AG10803 (cell line): ENCODE measurements around the gene TMEM121.
"Not testable (repeated sequence)": the region's sequence is repeated elsewhere in the genome, so short reads cannot be mapped to it uniquely, and the experiment has no call there.

Experiments
- DNase-seq: peaks from one replicate; pipeline ENCODE4 v3.0.0; 2010; ENCODE audit warnings: low read depth
- H3K4me3 ChIP-seq: 2 replicates; pipeline ENCODE4 v1.5.1; 2011; ENCODE audit warnings: mild to moderate bottlenecking, low read length, control low read depth
- TF ChIP-seq, protein P1 (sequence below): conservative IDR thresholded peaks from 2 replicates; pipeline ENCODE4 v1.5.1; 2011; ENCODE audit warnings: mild to moderate bottlenecking, low read length, control low read depth, inconsistent platforms

Gene TMEM121

DNA sequence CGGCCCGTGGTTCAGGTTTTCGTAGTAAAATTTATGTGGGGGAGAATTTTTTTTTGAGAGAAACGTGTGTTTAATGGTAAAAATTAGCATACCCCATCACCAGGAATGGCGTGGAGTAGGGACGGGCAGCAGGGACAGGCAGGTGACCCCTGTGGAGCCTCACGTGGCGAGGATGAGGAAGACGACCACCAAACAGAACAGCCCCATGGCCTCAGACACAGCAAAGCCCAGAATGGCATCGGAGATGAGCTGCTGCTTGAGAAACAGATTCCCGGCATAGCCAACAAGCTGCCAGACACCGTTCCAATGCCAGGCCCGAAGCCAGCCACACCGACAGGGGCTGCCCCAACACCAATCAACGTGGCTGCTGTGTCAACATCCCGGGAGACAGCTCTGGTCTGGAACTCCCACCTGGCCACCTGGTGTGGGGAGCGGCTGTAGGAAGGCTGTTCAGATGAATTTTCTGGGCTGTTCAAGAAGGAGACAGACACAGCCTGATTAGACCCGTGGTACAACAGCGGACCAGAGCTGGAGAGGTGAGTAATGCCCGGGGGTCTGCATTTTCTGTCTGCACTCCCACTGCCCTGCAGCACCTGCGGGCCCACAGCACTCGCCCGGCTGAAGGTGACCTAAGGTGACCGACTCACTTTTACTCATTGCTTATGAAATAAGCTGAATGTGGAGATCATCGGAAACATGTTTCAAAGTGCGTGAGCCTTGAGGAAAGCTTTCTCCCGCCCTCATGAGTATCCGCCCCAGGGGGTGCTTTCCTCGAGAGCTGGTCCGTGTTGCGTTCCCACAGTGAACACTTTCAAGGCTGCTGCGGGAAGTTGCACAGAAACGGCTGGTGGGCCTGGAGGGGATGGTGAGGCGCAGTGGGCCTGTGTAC is 10.6 kb downstream of the TMEM121 start:
- TF ChIP-seq, protein P1, sequence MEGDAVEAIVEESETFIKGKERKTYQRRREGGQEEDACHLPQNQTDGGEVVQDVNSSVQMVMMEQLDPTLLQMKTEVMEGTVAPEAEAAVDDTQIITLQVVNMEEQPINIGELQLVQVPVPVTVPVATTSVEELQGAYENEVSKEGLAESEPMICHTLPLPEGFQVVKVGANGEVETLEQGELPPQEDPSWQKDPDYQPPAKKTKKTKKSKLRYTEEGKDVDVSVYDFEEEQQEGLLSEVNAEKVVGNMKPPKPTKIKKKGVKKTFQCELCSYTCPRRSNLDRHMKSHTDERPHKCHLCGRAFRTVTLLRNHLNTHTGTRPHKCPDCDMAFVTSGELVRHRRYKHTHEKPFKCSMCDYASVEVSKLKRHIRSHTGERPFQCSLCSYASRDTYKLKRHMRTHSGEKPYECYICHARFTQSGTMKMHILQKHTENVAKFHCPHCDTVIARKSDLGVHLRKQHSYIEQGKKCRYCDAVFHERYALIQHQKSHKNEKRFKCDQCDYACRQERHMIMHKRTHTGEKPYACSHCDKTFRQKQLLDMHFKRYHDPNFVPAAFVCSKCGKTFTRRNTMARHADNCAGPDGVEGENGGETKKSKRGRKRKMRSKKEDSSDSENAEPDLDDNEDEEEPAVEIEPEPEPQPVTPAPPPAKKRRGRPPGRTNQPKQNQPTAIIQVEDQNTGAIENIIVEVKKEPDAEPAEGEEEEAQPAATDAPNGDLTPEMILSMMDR: no peak
- no peak overlapping the region for H3K4me3 ChIP-seq
- DNase-seq: no peak

DNA sequence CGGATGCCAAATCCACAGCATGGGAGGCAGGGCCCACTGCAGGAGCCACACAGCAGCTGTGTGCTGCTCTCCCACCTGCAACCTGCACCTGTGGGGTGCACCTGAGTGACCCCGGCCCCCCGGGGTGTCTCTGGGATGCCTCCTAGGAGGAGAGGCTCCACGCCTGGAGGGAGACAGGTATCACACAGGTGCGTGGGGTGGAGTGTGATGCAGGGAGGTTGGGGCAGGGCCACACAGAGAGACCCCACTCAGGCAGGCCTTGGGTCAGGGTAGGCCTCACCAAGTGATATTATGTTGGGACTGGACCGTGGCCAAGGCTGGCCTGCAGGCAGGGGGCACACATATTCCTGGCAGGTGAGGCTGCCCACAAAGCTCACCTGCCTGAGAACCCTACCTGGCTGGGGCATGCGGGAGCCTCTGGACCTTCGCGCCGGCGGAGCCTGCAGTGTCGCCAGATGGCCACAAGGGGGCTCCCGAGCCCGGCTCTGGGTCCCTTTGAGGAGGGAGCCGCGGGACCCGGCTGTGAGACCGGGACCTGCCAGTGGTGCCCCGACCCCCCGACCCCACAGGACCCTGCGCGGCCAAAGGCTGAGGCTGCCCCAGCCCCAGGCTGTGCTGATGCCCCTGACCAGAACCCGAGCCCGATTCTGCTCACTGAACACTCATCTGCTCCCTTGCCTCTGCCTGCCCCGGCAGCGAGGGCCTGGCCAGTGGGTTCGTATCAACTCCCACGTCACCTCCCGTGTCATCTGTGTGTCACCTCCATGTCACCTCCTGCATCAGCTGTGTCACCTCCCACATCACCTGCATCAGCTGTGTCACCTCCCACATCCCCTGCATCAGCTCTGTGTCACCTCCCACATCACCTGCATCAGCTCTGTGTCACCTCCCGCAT is 11.4 kb downstream of the TMEM121 start:
- no peak overlapping the region for H3K4me3 ChIP-seq
- TF ChIP-seq, protein P1: peak; percentile 76
- DNase-seq: no peak

DNA sequence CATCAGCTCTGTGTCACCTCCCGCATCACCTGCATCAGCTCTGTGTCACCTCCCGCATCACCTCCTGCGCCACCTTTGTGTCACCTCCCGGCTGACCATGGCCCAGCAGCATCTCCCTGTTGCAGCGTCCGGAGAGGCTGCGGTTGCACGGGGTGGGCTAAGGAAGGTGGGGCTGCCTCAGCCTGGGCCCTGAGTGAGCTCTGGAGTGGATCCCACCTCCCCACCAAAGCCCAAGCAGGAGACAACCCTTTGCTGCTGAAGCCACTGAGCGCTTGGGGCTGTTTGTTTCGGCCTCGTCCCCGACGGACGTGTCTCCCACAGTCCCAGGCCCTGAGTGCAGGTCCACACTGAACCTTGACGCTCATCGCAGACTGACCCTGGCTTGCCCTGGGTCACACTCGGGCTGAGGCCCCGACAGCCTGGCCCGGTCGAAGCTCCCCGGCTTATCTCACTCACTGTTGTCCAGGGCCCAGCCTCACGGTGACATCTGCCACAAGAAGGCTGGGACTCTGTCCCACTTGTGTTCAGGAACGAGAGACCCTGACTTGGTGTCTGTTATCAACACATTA is 12.2 kb downstream of the TMEM121 start:
- no peak for DNase-seq
- no peak overlapping the region for H3K4me3 ChIP-seq
- TF ChIP-seq, protein P1: no peak

DNA sequence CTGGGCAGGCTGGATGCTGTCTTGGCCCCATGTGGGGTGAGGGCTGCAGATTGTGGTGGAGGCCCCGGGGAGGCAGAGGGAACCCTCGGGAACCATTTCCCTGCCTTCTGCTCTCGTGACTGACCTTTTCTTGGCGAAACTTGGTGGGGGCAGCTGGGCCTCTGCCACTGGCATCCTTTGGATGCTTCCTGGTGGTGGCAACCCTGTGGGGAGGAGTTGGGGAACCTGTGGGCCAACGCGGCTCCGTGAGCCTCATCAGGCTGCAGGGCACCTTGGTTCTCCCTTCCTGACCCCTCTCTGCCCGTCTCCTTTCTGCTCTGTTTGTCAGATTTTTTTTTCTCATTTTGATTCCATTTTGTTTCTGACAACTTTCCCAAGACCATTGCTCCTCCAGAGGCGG is 14.4 kb downstream of the TMEM121 start:
- TF ChIP-seq, protein P1: no peak
- no peak for DNase-seq
- no peak overlapping the region for H3K4me3 ChIP-seq

DNA sequence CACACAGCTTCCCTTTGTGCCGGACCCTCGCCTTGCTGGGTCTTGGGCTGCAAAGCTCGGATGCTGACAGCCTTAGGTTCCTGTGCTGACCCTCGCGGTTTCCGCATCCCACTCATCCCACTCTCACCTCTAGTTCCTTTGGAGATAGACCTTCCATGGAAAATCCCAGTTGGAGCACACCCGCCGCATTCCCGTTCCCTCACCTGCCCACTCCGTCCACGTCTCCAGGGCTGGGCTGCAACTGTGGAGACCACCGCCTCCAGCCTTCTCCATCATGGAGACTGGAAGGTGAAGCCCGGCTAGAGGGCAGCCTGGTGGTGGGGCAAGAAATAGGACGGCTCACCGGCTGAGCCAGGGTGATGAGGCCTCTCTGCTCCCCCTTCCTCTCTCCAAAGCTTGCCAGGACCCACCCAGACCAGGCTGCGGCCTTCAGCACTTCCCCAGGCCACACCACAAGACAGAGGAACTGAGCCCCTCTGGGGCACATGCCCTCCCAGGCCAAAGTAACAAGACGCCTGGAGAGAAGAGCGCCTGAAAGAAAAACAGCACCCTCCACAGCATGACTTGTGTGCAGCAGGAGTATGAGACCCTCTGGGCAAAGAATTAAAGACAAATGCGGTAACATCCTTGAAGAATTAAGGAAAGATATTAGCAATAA is 15.0 kb downstream of the TMEM121 start:
- TF ChIP-seq, protein P1: no peak
- H3K4me3 ChIP-seq: no peak overlapping the region
- DNase-seq: no peak

DNA sequence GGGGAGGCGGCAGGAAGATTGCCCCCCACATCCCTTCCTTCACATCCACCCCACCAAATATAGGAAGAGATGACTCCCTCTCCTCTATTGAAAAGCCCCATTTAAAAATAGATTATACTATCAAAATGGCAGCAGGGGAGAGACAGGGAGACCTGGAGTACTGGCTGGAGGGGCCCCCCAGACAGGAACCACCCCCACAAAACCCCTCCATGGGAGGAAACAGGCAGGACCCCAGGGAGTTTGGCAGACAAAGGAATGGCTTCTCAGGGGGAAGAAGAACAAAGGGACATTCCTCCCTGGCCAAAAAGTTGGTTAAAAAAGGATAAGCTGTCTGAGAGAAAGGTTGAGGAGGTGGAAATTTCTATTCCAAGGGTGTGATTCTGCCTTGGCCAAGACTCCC is 19.3 kb downstream of the TMEM121 start:
- not testable (repeated sequence) for DNase-seq, H3K4me3 ChIP-seq

DNA sequence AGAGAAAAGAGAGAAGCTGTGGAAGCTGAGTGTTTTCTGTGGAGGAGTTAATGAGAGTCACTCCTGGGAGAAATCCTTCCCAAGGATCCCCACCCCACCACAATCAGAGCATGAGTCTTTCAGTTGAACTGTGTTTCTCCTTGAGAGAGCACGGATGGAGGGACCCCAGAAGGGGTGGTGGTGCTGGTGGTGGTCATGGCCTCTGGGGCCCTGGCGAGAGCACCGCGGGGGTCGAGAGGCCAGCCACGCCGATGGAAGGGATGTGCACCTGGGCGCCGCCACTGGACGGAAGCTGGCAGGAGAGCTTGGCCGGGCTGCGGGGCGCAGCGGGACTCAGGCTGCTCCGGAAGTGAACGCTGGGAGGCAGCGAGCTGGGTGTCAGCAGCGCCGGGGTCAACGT is 20.0 kb downstream of the TMEM121 start:
- not testable (repeated sequence) for DNase-seq, H3K4me3 ChIP-seq

DNA sequence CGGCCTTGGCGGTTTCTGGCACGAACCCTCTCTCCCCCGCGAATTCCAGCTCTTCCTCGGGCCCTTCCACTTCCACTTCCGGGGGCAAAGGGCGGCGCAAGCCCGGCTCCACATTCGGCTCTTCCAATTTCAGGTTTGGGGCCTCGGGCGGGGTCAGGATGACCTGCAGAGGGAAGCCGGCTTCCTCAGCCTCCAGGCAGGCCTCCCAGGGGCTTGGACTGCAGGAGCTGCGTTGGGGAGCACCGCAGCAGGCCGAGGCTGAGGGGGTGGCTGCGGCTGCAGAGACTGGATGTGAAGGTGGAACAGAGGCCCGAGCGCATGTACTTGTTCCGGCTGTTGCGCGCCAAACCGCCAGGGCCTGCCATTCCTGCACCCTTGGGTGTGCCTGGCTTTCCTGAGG is 20.7 kb downstream of the TMEM121 start:
- DNase-seq, H3K4me3 ChIP-seq: not testable (repeated sequence)
